GM12878 (cell line): Measurements from ENCODE around the gene SERPINI2. TPM values are rescaled to one million over a fixed set of nuclear protein-coding genes. Genes with fewer than 3 reads are reported as not detected.

Experiments
- ATAC-seq: fragments of 200-7000 bp; cut with Tn5 transposase; 3 replicates; pipeline ENCODE4 v1.9.1; 2020; ENCODE audit warnings: mild to moderate bottlenecking, moderate library complexity
- BruUV-seq: library from RNA; stranded (reverse); fragments of 400-500 nt; replicated peaks from 2 replicates; lab custom pipeline; 2021; lab: Mats Ljungman, UMichigan
- CTCF ChIA-PET: fragments of 300-600 bp; sonication (Branson Sonifier 250); formaldehyde crosslinking; extraction: SDS; loops from one replicate; lab custom pipeline; 2021; ENCODE audit warnings: inconsistent platforms; lab: Yijun Ruan, JAX
- POLR2A ChIA-PET: fragments of 350-600 bp; formaldehyde crosslinking; extraction: SDS; loops from one replicate; lab custom pipeline; 2021; ENCODE audit warnings: inconsistent platforms; lab: Charles Lee
- RAD21 ChIA-PET: fragments of 300-600 bp; sonication (Branson Sonifier 250); formaldehyde crosslinking; loops from one replicate; lab custom pipeline; 2023; ENCODE audit warnings: antibody characterized with exemption; ENCODE audit not compliant: unreplicated experiment; lab: Charles Lee
- SMC1A ChIA-PET: fragments of 300-600 bp; sonication (Branson Sonifier 250); formaldehyde crosslinking; loops from one replicate; lab custom pipeline; 2023; ENCODE audit not compliant: unreplicated experiment, uncharacterized antibody; lab: Charles Lee
- DNase-seq: peaks from one replicate; pipeline ENCODE4 v3.0.0-alpha.2; 2011; ENCODE audit warnings: low read depth, low spot score
- FAIRE-seq: peaks from 3 replicates; lab custom pipeline; 2011; peaks lifted over from hg19 to GRCh38; lab: Jason Lieb, UNC
- H2AFZ ChIP-seq: 2 replicates; pipeline ENCODE4 v1.6.0; 2011; ENCODE audit warnings: low read depth, low read length, control low read depth; ENCODE audit not compliant: control insufficient read depth
- H3K27ac ChIP-seq: 2 replicates; pipeline ENCODE4 v1.5.1; 2011; ENCODE audit warnings: control low read depth; ENCODE audit not compliant: control insufficient read depth, insufficient read depth
- H3K27me3 ChIP-seq, 2 experiments: replicated peaks in 1 of 2; 2 replicates each; pipeline versions ENCODE4 v1.6.0 to v1.6.1; 2011; ENCODE audit warnings: low read length in 1 of 2; ENCODE audit not compliant: control insufficient read depth in 2 of 2, insufficient read depth in 2 of 2
- H3K36me3 ChIP-seq, 2 experiments: 2 replicates each; pipeline ENCODE4 v1.5.1; 2011; ENCODE audit warnings: low read length in 1 of 2; ENCODE audit not compliant: control insufficient read depth in 2 of 2, insufficient read depth in 2 of 2
- H3K4me1 ChIP-seq: 2 replicates; pipeline ENCODE4 v1.6.1; 2011; ENCODE audit warnings: mild to moderate bottlenecking, low read length, moderate library complexity, mixed read lengths; ENCODE audit not compliant: control insufficient read depth, insufficient read depth
- H3K4me2 ChIP-seq: 2 replicates; pipeline ENCODE4 v1.6.0; 2011; ENCODE audit warnings: control low read depth; ENCODE audit not compliant: control insufficient read depth, insufficient read depth
- H3K4me3 ChIP-seq: fragments of 200-600 bp; sonication (generic); 2 replicates; pipeline ENCODE4 v1.5.1; 2016
- H3K79me2 ChIP-seq: 2 replicates; pipeline ENCODE4 v1.6.0; 2011; ENCODE audit warnings: low read length; ENCODE audit not compliant: control insufficient read depth, insufficient read depth
- H3K9ac ChIP-seq: 2 replicates; pipeline ENCODE4 v1.8.0; 2011; ENCODE audit warnings: low read length, control low read depth, mixed read lengths; ENCODE audit not compliant: control insufficient read depth, insufficient read depth
- H3K9me3 ChIP-seq: replicated peaks from 3 replicates; pipeline ENCODE4 v1.5.1; 2011; ENCODE audit warnings: mild to moderate bottlenecking, low read length; ENCODE audit not compliant: control insufficient read depth, insufficient read depth
- H4K20me1 ChIP-seq: 2 replicates; pipeline ENCODE4 v1.6.0; 2011; ENCODE audit not compliant: control insufficient read depth, insufficient read depth
- BMI1 ChIP-seq: fragments of 450-650 bp; IDR thresholded peaks from 2 replicates; pipeline ENCODE4 v1.6.1; 2016; ENCODE audit warnings: mild to moderate bottlenecking, moderate library complexity, borderline replicate concordance
- CBX5 ChIP-seq: sonication (generic); IDR thresholded peaks from 2 replicates; pipeline ENCODE4 v1.6.1; 2016; ENCODE audit warnings: low read depth, moderate library complexity, mild to moderate bottlenecking, inconsistent platforms
- CHD1 ChIP-seq: IDR thresholded peaks from 2 replicates; pipeline ENCODE4 v1.6.1; 2012; ENCODE audit warnings: low read depth, low read length, improper control_type of control experiment
- CTCF ChIP-seq, 3 experiments: IDR thresholded peaks in 2 of 3; conservative IDR thresholded peaks in 1 of 3; 2 replicates each; pipeline ENCODE4 v1.5.1; 2011; ENCODE audit warnings: low read depth in 3 of 3, low read length in 3 of 3, mild to moderate bottlenecking in 3 of 3, control low read depth in 2 of 3, moderate library complexity in 2 of 3, inconsistent platforms in 1 of 3, mixed read lengths in 1 of 3; ENCODE audit not compliant: control insufficient read depth in 2 of 3, insufficient read depth in 1 of 3; ENCODE audit errors: extremely low read depth in 1 of 3
- EZH2 ChIP-seq: IDR thresholded peaks from 2 replicates; pipeline ENCODE4 v1.6.1; 2012; ENCODE audit warnings: low read depth, mild to moderate bottlenecking, control low read depth, inconsistent platforms, low read length, borderline replicate concordance; ENCODE audit not compliant: control insufficient read depth
- GATAD2B ChIP-seq: fragments of 450-650 bp; conservative IDR thresholded peaks from 2 replicates; pipeline ENCODE4 v1.6.1; 2017; ENCODE audit warnings: low read depth, mild to moderate bottlenecking, moderate library complexity
- JUND ChIP-seq: IDR thresholded peaks from 2 replicates; pipeline ENCODE4 v1.6.1; 2012; ENCODE audit warnings: low read depth, mild to moderate bottlenecking, low read length, improper control_type of control experiment, moderate library complexity
- SMAD1 ChIP-seq: fragments of 450-650 bp; IDR thresholded peaks from 2 replicates; pipeline ENCODE4 v1.6.1; 2018; ENCODE audit warnings: mild to moderate bottlenecking, low read depth; ENCODE audit not compliant: partially characterized antibody
- SMARCA5 ChIP-seq: fragments of 450-650 bp; IDR thresholded peaks from 2 replicates; pipeline ENCODE4 v1.6.1; 2017; ENCODE audit warnings: mild to moderate bottlenecking
- ZNF592 ChIP-seq: fragments of 450-650 bp; IDR thresholded peaks from 2 replicates; pipeline ENCODE4 v1.6.1; 2017; ENCODE audit warnings: mild to moderate bottlenecking, moderate library complexity
- WGBS: methylation state at CpG from one replicate; pipeline ENCODE4 v1.1.6; 2016; ENCODE audit warnings: low lambda C conversion rate; ENCODE audit not compliant: insufficient replicate concordance, insufficient coverage; ENCODE audit errors: missing lambda C conversion rate; 5-methylcytosine and 5-hydroxymethylcytosine counted together
- in situ Hi-C: fragments of 300-500 bp; cut with MboI; formaldehyde crosslinking; loops from 9 replicates; pipeline ENCODE4 v1.14.3; 2018; ENCODE audit warnings: mixed read lengths
- intact Hi-C: fragments of 100-400 bp; cut with micrococcal nuclease; formaldehyde crosslinking; loops from one replicate; pipeline ENCODE4 v1.14.2; 2022; ENCODE audit not compliant: unreplicated experiment
- polyA plus RNA-seq, 11 experiments: library from polyadenylated mRNA; depleted of rRNA in 4 of 11; unstranded in 6 of 11; stranded (reverse) in 5 of 11; fragments of >200 nt; fragmentation: Nextera tagmentation in 4 of 11; fragmentation: Illumina TruSeq in 1 of 11; extraction: Ambion mirVana in 4 of 11; extraction: Trizol in 1 of 11; gene quantifications; 1 replicate in 1 of 11; 2 replicates in 10 of 11; pipeline versions ENCODE4 v1.2.1 to v1.2.3, GENCODE V29; 2011 to 2016; ENCODE audit warnings: inconsistent platforms in 2 of 11, missing spikeins in 2 of 11, low read depth in 1 of 11
- total RNA-seq, 4 experiments: library from RNA; depleted of rRNA in 3 of 4; stranded (reverse); fragments of >200 nt in 3 of 4; fragmentation: Illumina TruSeq in 1 of 4; extraction: Trizol in 1 of 4; gene quantifications; 2 replicates each; pipeline versions ENCODE4 v1.2.1 to v1.2.3, GENCODE V29; 2013 to 2021
- TF ChIP-seq, protein P1 (sequence below): fragments of 450-650 bp; IDR thresholded peaks from 2 replicates; pipeline ENCODE4 v1.6.1; 2018; ENCODE audit warnings: mild to moderate bottlenecking, low read depth, moderate library complexity; ENCODE audit not compliant: partially characterized antibody
- TF ChIP-seq, protein P2 (sequence below): IDR thresholded peaks from 2 replicates; pipeline ENCODE4 v1.6.1; 2011; ENCODE audit warnings: low read depth, mild to moderate bottlenecking, low read length, moderate library complexity, borderline replicate concordance; ENCODE audit errors: extremely low read depth

The SERPINI2 gene
- total and polyA plus RNA-seq, 10 of the 15 experiments (the other 5 are each of a cell fraction or from before 2014, with no cell fraction given): 0.33 TPM; not detected in 9

- TF ChIP-seq CTCF (IDR thresholded peaks at IDR 0.05 in 2 of 3, conservative IDR thresholded peaks at IDR 0.05 in 1 of 3; ENCODE audit: control insufficient read depth in 2 of 3, extremely low read depth in 1 of 3, insufficient read depth in 1 of 3, low read depth in 3 of 3, low read length in 3 of 3): peak; percentile 6 to 40 (median 23); a peak in 3 of 6 replicates
Measured at GRCh38 chr3:167406876-167407492, 66.9 kb downstream of the SERPINI2 start (continued).

GRCh38 chr3:167397826-167398225 is 76.0 kb downstream of the SERPINI2 start:
- POLR2A ChIA-PET: no interaction called here
- Histone ChIP-seq H3K4me3 (no peak overlapping the region), H3K27me3 (no peaks in the 10 kb centered on the region), H3K36me3 (no peaks in the 10 kb centered on the region), H3K4me1 (no peaks in the 10 kb centered on the region), H3K79me2 (no peaks in the 10 kb centered on the region), H3K27ac (no peak overlapping the region), H4K20me1 (no peaks in the 10 kb centered on the region), H3K9ac (no peak overlapping the region), H3K4me2 (no peak overlapping the region), H3K9me3 (no peaks in the 10 kb centered on the region), H2AFZ (no peak overlapping the region)
- FAIRE-seq (no peak), ATAC-seq (no peak), DNase-seq (no peak)
- SMC1A ChIA-PET: interaction anchor here (1.0 kb wide), 1 partner anchor 484 kb away, joined by 3 read pairs; no protein-coding TSS in a partner anchor
- in situ Hi-C loops (no loop called here), intact Hi-C loops (no loop called here)
- RAD21 ChIA-PET: interaction anchor here (1.2 kb wide), 1 partner anchor 484 kb away, joined by 4 read pairs; no protein-coding TSS in a partner anchor
- WGBS: 33% methylated on average over 1 of the region's 1 CpG
- CTCF ChIA-PET: no interaction called here
- no TSS peak for BruUV-seq
- TF ChIP-seq JUND (no peak), GATAD2B (no peak), CBX5 (no peak), SMAD1 (no peak), EZH2 (no peak), BMI1 (no peak), SMARCA5 (no peak), CHD1 (no peak), ZNF592 (no peak)
- TF ChIP-seq, protein P1, sequence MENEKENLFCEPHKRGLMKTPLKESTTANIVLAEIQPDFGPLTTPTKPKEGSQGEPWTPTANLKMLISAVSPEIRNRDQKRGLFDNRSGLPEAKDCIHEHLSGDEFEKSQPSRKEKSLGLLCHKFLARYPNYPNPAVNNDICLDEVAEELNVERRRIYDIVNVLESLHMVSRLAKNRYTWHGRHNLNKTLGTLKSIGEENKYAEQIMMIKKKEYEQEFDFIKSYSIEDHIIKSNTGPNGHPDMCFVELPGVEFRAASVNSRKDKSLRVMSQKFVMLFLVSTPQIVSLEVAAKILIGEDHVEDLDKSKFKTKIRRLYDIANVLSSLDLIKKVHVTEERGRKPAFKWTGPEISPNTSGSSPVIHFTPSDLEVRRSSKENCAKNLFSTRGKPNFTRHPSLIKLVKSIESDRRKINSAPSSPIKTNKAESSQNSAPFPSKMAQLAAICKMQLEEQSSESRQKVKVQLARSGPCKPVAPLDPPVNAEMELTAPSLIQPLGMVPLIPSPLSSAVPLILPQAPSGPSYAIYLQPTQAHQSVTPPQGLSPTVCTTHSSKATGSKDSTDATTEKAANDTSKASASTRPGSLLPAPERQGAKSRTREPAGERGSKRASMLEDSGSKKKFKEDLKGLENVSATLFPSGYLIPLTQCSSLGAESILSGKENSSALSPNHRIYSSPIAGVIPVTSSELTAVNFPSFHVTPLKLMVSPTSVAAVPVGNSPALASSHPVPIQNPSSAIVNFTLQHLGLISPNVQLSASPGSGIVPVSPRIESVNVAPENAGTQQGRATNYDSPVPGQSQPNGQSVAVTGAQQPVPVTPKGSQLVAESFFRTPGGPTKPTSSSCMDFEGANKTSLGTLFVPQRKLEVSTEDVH: no peak
- TF ChIP-seq, protein P2, sequence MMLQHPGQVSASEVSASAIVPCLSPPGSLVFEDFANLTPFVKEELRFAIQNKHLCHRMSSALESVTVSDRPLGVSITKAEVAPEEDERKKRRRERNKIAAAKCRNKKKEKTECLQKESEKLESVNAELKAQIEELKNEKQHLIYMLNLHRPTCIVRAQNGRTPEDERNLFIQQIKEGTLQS: no peak
